Ovary (tissue), 9 donors: Measurements from ENCODE around the gene ABHD17B. TPM values are rescaled to one million over a fixed set of nuclear protein-coding genes. Genes with fewer than 3 reads are reported as not detected.

Experiments
- DNase-seq, 5 donors: peaks; one replicate each; pipeline ENCODE4 v3.0.0-alpha.2; 2019 to 2020
- H3K27ac ChIP-seq, 2 donors: fragments of 200-600 bp; one replicate each; pipeline versions ENCODE4 v1.5.1 to v1.8.0; 2019 to 2022
- H3K27me3 ChIP-seq: fragments of 200-600 bp; one replicate; pipeline ENCODE4 v1.8.0; 2022
- H3K36me3 ChIP-seq: fragments of 200-600 bp; sonication (generic); one replicate; pipeline ENCODE4 v1.5.1; 2019
- H3K4me1 ChIP-seq: one replicate; pipeline ENCODE4 v1.8.1; 2013; ENCODE audit warnings: mild to moderate bottlenecking, moderate library complexity; ENCODE audit not compliant: insufficient read depth
- H3K4me3 ChIP-seq: fragments of 200-600 bp; sonication (generic); one replicate; pipeline ENCODE4 v1.5.1; 2017
- H3K9me3 ChIP-seq, 2 donors: fragments of 200-600 bp in 1 of 2; sonication (generic) in 1 of 2; one replicate each; pipeline versions ENCODE4 v1.5.1 to v1.8.1; 2013 to 2019; ENCODE audit warnings: mild to moderate bottlenecking in 1 of 2, moderate library complexity in 1 of 2
- EP300 ChIP-seq: sonication (generic); formaldehyde crosslinking; IDR thresholded peaks from one replicate; pipeline ENCODE4 v1.6.1; 2017; ENCODE audit warnings: antibody characterized with exemption
- POLR2A ChIP-seq: fragments of 450-650 bp; IDR thresholded peaks from one replicate; pipeline ENCODE4 v1.6.1; 2017; ENCODE audit warnings: antibody characterized with exemption, mild to moderate bottlenecking, moderate library complexity
- WGBS, 3 donors: extraction: QIAGEN DNeasy Blood & Tissue Kit in 1 of 3; methylation state at CpG; one replicate each; pipeline versions ENCODE4 v1.1.5 to v1.1.7; 2013 to 2017; 5-methylcytosine and 5-hydroxymethylcytosine counted together
- intact Hi-C, 4 donors: fragments of 100-400 bp; cut with DNase I; formaldehyde crosslinking; loops; one replicate each; pipeline versions ENCODE4 v1.11.0 to v1.15.1; 2022 to 2023
- polyA plus RNA-seq, 2 donors: library from polyadenylated mRNA; stranded (reverse); fragments of 200-250 nt in 1 of 2; fragments of 350-450 nt in 1 of 2; fragmentation: Illumina TruSeq in 1 of 2; extraction: RNeasy Lipid Tissue Mini Kit (QIAGEN cat#74804) in 1 of 2; gene quantifications; one replicate each; pipeline ENCODE4 v1.2.3, GENCODE V29; 2013 to 2014
- total RNA-seq, 7 donors: library from RNA; depleted of rRNA in 2 of 7; stranded (reverse); fragments of >200 nt in 2 of 7; fragmentation: NEBNext Ultra II Directional in 3 of 7; extraction: Animal tissue kit (Norgen Biotek cat#: 25700) in 3 of 7; gene quantifications; one replicate each; pipeline versions ENCODE4 v1.1.0 to v1.2.4, GENCODE V29; 2016 to 2023
- TF ChIP-seq, protein P1 (sequence below), 3 donors: fragments of 450-650 bp in 2 of 3; fragments of 200-600 bp in 1 of 3; IDR thresholded peaks; one replicate each; pipeline versions ENCODE4 v1.5.1 to v1.8.0; 2016 to 2022; ENCODE audit warnings: antibody characterized with exemption in 3 of 3, mild to moderate bottlenecking in 1 of 3
- donor health status: DM: no; HTN: no; CAD: no; lungs with moderate emphysema.
- donor health status: DM: no; HTN: no; CAD: no.
- donor health status: Bipolar disorder and iron deficiency.
- donor health status: DM: yes; HTN: yes; CAD: no.
- donor health status: DM: no; HTN: no; CAD: no.
- donor health status: DM: yes; HTN: yes; CAD: no.

ABHD17B gene
- total and polyA plus RNA-seq, 9 donors: 9.8 to 17.8 (median 14.8) TPM

- Histone ChIP-seq H3K27me3 (no peaks in the 10 kb centered on the region), H3K9me3 (no peaks in the 10 kb centered on the region), H3K4me1 (no peaks in the 10 kb centered on the region), H3K36me3 (no peaks in the 10 kb centered on the region), H3K4me3 (no peak overlapping the region), H3K27ac (no peak overlapping the region)
- TF ChIP-seq EP300 (no peak), POLR2A (no peak)
- TF ChIP-seq, protein P1, sequence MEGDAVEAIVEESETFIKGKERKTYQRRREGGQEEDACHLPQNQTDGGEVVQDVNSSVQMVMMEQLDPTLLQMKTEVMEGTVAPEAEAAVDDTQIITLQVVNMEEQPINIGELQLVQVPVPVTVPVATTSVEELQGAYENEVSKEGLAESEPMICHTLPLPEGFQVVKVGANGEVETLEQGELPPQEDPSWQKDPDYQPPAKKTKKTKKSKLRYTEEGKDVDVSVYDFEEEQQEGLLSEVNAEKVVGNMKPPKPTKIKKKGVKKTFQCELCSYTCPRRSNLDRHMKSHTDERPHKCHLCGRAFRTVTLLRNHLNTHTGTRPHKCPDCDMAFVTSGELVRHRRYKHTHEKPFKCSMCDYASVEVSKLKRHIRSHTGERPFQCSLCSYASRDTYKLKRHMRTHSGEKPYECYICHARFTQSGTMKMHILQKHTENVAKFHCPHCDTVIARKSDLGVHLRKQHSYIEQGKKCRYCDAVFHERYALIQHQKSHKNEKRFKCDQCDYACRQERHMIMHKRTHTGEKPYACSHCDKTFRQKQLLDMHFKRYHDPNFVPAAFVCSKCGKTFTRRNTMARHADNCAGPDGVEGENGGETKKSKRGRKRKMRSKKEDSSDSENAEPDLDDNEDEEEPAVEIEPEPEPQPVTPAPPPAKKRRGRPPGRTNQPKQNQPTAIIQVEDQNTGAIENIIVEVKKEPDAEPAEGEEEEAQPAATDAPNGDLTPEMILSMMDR (IDR thresholded peaks at IDR 0.05): no peak
- DNase-seq: no peak
- 71 to 79% (median 74%) methylated on average over 4 of the region's 4 CpGs for WGBS, 3 donors
- intact Hi-C loops: loop anchor here in 1 of 4 donors (10.0 kb wide), 2 partner anchors 81 to 219 kb away; no protein-coding TSS in a partner anchor
These were observed 86.7 kb downstream of the ABHD17B start for GRCh38 chr9:71824257-71824656.

DNA sequence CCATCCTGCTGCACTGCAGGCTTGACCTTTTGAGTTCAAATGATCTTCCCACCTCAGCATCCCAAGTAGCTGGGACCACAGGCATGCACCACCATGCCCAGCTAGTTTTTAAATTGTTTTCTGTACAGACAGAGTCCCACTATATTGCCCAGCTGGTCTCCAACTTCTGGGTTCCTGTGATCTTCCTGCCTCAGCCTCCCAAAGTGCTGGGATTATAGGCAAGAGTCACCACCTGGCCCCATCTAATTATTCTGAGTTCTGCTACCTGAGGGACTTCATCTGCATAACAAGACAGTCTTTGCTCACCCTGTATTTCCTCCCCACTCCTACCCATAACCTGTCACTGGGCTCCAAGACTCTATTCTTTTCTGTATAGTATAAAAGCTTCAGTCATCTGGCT lies 88.1 kb downstream of the ABHD17B start:
- Histone ChIP-seq H3K27me3 (no peaks in the 10 kb centered on the region), H3K27ac (no peak overlapping the region), H3K4me1 (no peaks in the 10 kb centered on the region), H3K9me3 (no peaks in the 10 kb centered on the region), H3K4me3 (no peak overlapping the region), H3K36me3 (no peaks in the 10 kb centered on the region)
- TF ChIP-seq EP300: no peak
- TF ChIP-seq, protein P1 (IDR thresholded peaks at IDR 0.05): no peak
- no peak for TF ChIP-seq POLR2A
- intact Hi-C loops: loop anchor here in 1 of 4 donors (10.0 kb wide), 2 partner anchors 82 to 218 kb away; no protein-coding TSS in a partner anchor
- DNase-seq: no peak

GRCh38 chr9:71822456-71822855 lies 88.5 kb downstream of the ABHD17B start:
- 84 to 92% (median 86%) methylated on average over 3 of the region's 3 CpGs for WGBS, 3 donors
- intact Hi-C loops: loop anchor here in 1 of 4 donors (10.0 kb wide), 2 partner anchors 82 to 218 kb away; no protein-coding TSS in a partner anchor
- Histone ChIP-seq H3K4me3 (no peak overlapping the region), H3K4me1 (peaks cover under 1% of the 10 kb centered on the region), H3K27ac (no peak overlapping the region), H3K9me3 (no peaks in the 10 kb centered on the region), H3K27me3 (no peaks in the 10 kb centered on the region), H3K36me3 (no peaks in the 10 kb centered on the region)
- TF ChIP-seq, protein P1 (IDR thresholded peaks at IDR 0.05): no peak
- TF ChIP-seq POLR2A: no peak
- no peak for DNase-seq

DNA sequence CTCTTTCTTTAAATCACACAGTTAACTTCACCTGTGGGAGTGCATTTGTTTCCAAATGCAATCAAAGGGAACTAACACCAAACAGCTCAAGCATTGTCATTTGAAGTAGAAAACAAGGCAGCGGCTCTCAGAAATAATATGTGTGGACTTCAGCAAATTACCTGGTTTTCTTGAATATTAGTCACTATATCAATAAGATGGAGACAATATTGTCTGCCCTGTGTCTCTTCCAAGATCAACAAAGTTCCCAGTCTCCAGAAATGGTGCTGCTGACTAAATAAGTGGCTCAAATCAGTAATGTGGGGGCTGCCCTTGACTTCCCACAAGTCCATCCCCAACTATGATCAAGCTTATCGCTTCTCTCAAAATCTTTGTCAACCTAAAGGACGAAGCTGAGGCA lies 89.6 kb downstream of the ABHD17B start:
- intact Hi-C loops: loop anchor here in 1 of 4 donors (10.0 kb wide), 2 partner anchors 83 to 217 kb away; no protein-coding TSS in a partner anchor
- Histone ChIP-seq H3K4me3 (no peak overlapping the region), H3K9me3 (no peaks in the 10 kb centered on the region), H3K4me1 (peaks cover 5% of the 10 kb centered on the region), H3K27ac (no peak overlapping the region), H3K36me3 (no peaks in the 10 kb centered on the region), H3K27me3 (no peaks in the 10 kb centered on the region)
- WGBS, 3 donors: 65 to 74% (median 72%) methylated on average over 3 of the region's 3 CpGs
- no peak for DNase-seq
- TF ChIP-seq POLR2A: no peak
- TF ChIP-seq, protein P1 (IDR thresholded peaks at IDR 0.05): no peak
- TF ChIP-seq EP300: no peak
